MM.1S (cell line): ENCODE data around the gene LRRC8C.

Experiments
- CTCF ChIP-seq: fragments of 300-600 bp; sonication (generic); IDR thresholded peaks from 2 replicates; pipeline ENCODE4 v1.5.1; 2016; ENCODE audit warnings: antibody characterized with exemption, low read length, mixed read lengths
- EZH2 ChIP-seq: fragments of 300-600 bp; sonication (generic); optimal IDR thresholded peaks from 2 replicates; pipeline ENCODE3; 2017; ENCODE audit warnings: low read depth, mild to moderate bottlenecking, antibody characterized with exemption, low read length, mixed read lengths

GRCh38 chr1:89603651-89604413, 29.1 kb upstream of the LRRC8C start:
- TF ChIP-seq CTCF (no peak), EZH2 (no peak)
